ENCODE results near the gene DMC1.
A peak's percentile ranks its signal among the peaks of the same experiment; 100 is the strongest.
"Not testable (repeated sequence)": the region's sequence is repeated elsewhere in the genome, so short reads cannot be mapped to it uniquely, and the experiment has no call there.

Gene DMC1

GRCh38 chr22:38569972-38570778 is at the start of gene DMC1:
DMC1 (minus strand) TSS chr22:38570183; CDS start chr22:38568256, 1,927 bp downstream.
- no peak for FAIRE-seq

GRCh38 chr22:38618682-38619081 is 48.7 kb upstream of the DMC1 start:
- FAIRE-seq = no peak

GRCh38 chr22:38618258-38618657 is 48.3 kb upstream of the DMC1 start:
- no peak for FAIRE-seq

GRCh38 chr22:38615064-38615405 is 45.1 kb upstream of the DMC1 start:
- not testable (repeated sequence) for FAIRE-seq

- FAIRE-seq = no peak
Observed at GRCh38 chr22:38614332-38615063, 44.5 kb upstream of the DMC1 start.

- FAIRE-seq = no peak
Observed at GRCh38 chr22:38613588-38613987, 43.6 kb upstream of the DMC1 start.

- FAIRE-seq = no peak
Observed at GRCh38 chr22:38612217-38613006, 42.4 kb upstream of the DMC1 start.

GRCh38 chr22:38611559-38611958 is 41.6 kb upstream of the DMC1 start:
- FAIRE-seq = no peak

GRCh38 chr22:38610234-38610633 is 40.3 kb upstream of the DMC1 start:
- FAIRE-seq = no peak

- no peak for FAIRE-seq
Observed at GRCh38 chr22:38608992-38609750, 39.2 kb upstream of the DMC1 start.

GRCh38 chr22:38607680-38608079 is 37.7 kb upstream of the DMC1 start:
- no peak for FAIRE-seq

GRCh38 chr22:38602166-38602565 is 32.2 kb upstream of the DMC1 start:
- no peak for FAIRE-seq

- no peak for FAIRE-seq
Observed at GRCh38 chr22:38601221-38601764, 31.3 kb upstream of the DMC1 start.

GRCh38 chr22:38599466-38599865 is 29.5 kb upstream of the DMC1 start:
- FAIRE-seq = no peak

GRCh38 chr22:38582923-38583322 is 12.9 kb upstream of the DMC1 start:
- FAIRE-seq = not testable (repeated sequence)

- no peak for FAIRE-seq
Observed at GRCh38 chr22:38578505-38578904, 8.5 kb upstream of the DMC1 start.

- FAIRE-seq = peak; percentile 98
Observed at GRCh38 chr22:38572065-38572464, 2.1 kb upstream of the DMC1 start.

- no peak for FAIRE-seq
Observed at GRCh38 chr22:38570779-38571364, 889 bp upstream of the DMC1 start.

- FAIRE-seq = no peak
Observed at GRCh38 chr22:38569181-38569971, 607 bp downstream of the DMC1 start.

GRCh38 chr22:38567531-38568285 is 2.3 kb downstream of the DMC1 start:
- no peak for FAIRE-seq

All from A204.1 (cell line).